H9 (cell line): ENCODE data around the gene HS2ST1. TPM values are rescaled to one million over a fixed set of nuclear protein-coding genes. Genes with fewer than 3 reads are reported as not detected.

ENCODE experiments used
- DNase-seq: peaks from one replicate; pipeline ENCODE4 v3.0.0-alpha.2; 2017
- H2AFZ ChIP-seq: one replicate; pipeline ENCODE4 v1.6.1; 2013; ENCODE audit warnings: mild to moderate bottlenecking, low read length, control low read depth, moderate library complexity
- H2AK5ac ChIP-seq: 2 replicates; pipeline ENCODE4 v1.6.1; 2013; ENCODE audit warnings: low read length, control low read depth, mixed read lengths; ENCODE audit not compliant: insufficient read length
- H2BK120ac ChIP-seq: one replicate; pipeline ENCODE4 v1.6.1; 2013; ENCODE audit warnings: low read depth, mild to moderate bottlenecking, low read length, control low read depth, inconsistent platforms; ENCODE audit not compliant: poor library complexity, severe bottlenecking
- H2BK12ac ChIP-seq: 2 replicates; pipeline ENCODE4 v1.6.1; 2013; ENCODE audit warnings: low read length, control low read depth, mixed read lengths, low read depth; ENCODE audit not compliant: insufficient read length
- H2BK15ac ChIP-seq: 2 replicates; pipeline ENCODE4 v1.6.1; 2013; ENCODE audit warnings: low read depth, low read length, control low read depth
- H2BK20ac ChIP-seq: one replicate; pipeline ENCODE4 v1.6.1; 2013; ENCODE audit warnings: low read depth, mild to moderate bottlenecking, low read length, control low read depth, inconsistent platforms; ENCODE audit not compliant: poor library complexity, severe bottlenecking
- H2BK5ac ChIP-seq: 2 replicates; pipeline ENCODE4 v1.6.1; 2013; ENCODE audit warnings: low read length, control low read depth, mixed read lengths; ENCODE audit not compliant: insufficient read length
- H3K14ac ChIP-seq: 2 replicates; pipeline ENCODE4 v1.6.1; 2013; ENCODE audit warnings: low read length, control low read depth; ENCODE audit not compliant: insufficient read depth
- H3K18ac ChIP-seq: 2 replicates; pipeline ENCODE4 v1.6.1; 2013; ENCODE audit warnings: low read depth, mild to moderate bottlenecking, mixed read lengths, low read length, control low read depth; ENCODE audit not compliant: insufficient read length
- H3K23ac ChIP-seq: 2 replicates; pipeline ENCODE4 v1.6.1; 2013; ENCODE audit warnings: low read length, control low read depth, mixed read lengths, low read depth; ENCODE audit not compliant: insufficient read length
- H3K23me2 ChIP-seq: 2 replicates; pipeline ENCODE4 v1.6.1; 2013; ENCODE audit warnings: low read depth, mild to moderate bottlenecking, mixed read lengths, low read length, control low read depth; ENCODE audit not compliant: insufficient read length, poor library complexity, severe bottlenecking
- H3K27ac ChIP-seq: 2 replicates; pipeline ENCODE4 v1.5.1; 2013; ENCODE audit warnings: low read length, control low read depth, mixed read lengths, low read depth; ENCODE audit not compliant: insufficient read length
- H3K27me3 ChIP-seq: 2 replicates; pipeline ENCODE4 v1.6.1; 2013; ENCODE audit warnings: low read length, control low read depth, inconsistent platforms; ENCODE audit not compliant: insufficient read depth
- H3K4ac ChIP-seq: 2 replicates; pipeline ENCODE4 v1.6.1; 2013; ENCODE audit warnings: low read depth, mild to moderate bottlenecking, control low read depth, inconsistent platforms, low read length, moderate library complexity
- H3K4me1 ChIP-seq: 2 replicates; pipeline ENCODE4 v1.6.1; 2013; ENCODE audit warnings: low read length, control low read depth, inconsistent platforms; ENCODE audit not compliant: insufficient read depth
- H3K4me2 ChIP-seq: 2 replicates; pipeline ENCODE4 v1.6.1; 2013; ENCODE audit warnings: low read length, control low read depth, mixed read lengths; ENCODE audit not compliant: insufficient read length, insufficient read depth
- H3K56ac ChIP-seq: 2 replicates; pipeline ENCODE4 v1.6.1; 2013; ENCODE audit warnings: low read depth, mild to moderate bottlenecking, mixed read lengths, low read length, control low read depth; ENCODE audit not compliant: insufficient read length
- H3K79me1 ChIP-seq: 2 replicates; pipeline ENCODE4 v1.6.1; 2013; ENCODE audit warnings: low read depth, mild to moderate bottlenecking, moderate library complexity, low read length, control low read depth, inconsistent platforms; ENCODE audit not compliant: insufficient read depth, poor library complexity, severe bottlenecking
- H3K79me2 ChIP-seq: 2 replicates; pipeline ENCODE4 v1.6.1; 2013; ENCODE audit warnings: low read length, control low read depth, inconsistent platforms; ENCODE audit not compliant: insufficient read depth
- H3K9ac ChIP-seq: 2 replicates; pipeline ENCODE4 v1.6.1; 2013; ENCODE audit warnings: low read length, control low read depth, mixed read lengths; ENCODE audit not compliant: insufficient read length; ENCODE audit errors: extremely low read depth
- H3K9me3 ChIP-seq: one replicate; pipeline ENCODE4 v1.6.1; 2013; ENCODE audit warnings: low read depth, low read length, inconsistent platforms; ENCODE audit not compliant: control insufficient read depth
- H3T11ph ChIP-seq: one replicate; pipeline ENCODE4 v1.6.1; 2013; ENCODE audit warnings: mild to moderate bottlenecking, low read length, control low read depth, inconsistent platforms
- H4K20me1 ChIP-seq: one replicate; pipeline ENCODE4 v1.6.1; 2013; ENCODE audit not compliant: control insufficient read depth, insufficient read length, insufficient read depth
- H4K5ac ChIP-seq: 2 replicates; pipeline ENCODE4 v1.6.1; 2013; ENCODE audit warnings: low read depth, mild to moderate bottlenecking, mixed read lengths, low read length, control low read depth; ENCODE audit not compliant: insufficient read length
- H4K8ac ChIP-seq: replicated peaks from 2 replicates; pipeline ENCODE4 v1.6.1; 2013; ENCODE audit warnings: low read length, control low read depth, mixed read lengths, low read depth; ENCODE audit not compliant: insufficient read length
- H4K91ac ChIP-seq: 2 replicates; pipeline ENCODE4 v1.6.1; 2013; ENCODE audit warnings: low read depth, mild to moderate bottlenecking, moderate library complexity, mixed read lengths, low read length, control low read depth; ENCODE audit not compliant: insufficient read length
- H3K27ac Mint-ChIP-seq, 3 experiments: 2 replicates in 2 of 3; 3 replicates in 1 of 3; pipeline ENCODE4 v1.8.0; 2020 to 2021; ENCODE audit warnings: mixed read lengths in 3 of 3, mild to moderate bottlenecking in 1 of 3, moderate library complexity in 1 of 3
- H3K27me3 Mint-ChIP-seq: 2 replicates; pipeline ENCODE4 v1.8.0; 2021; ENCODE audit warnings: low read depth, mild to moderate bottlenecking, moderate library complexity, mixed read lengths
- H3K36me3 Mint-ChIP-seq, 3 experiments: 2 replicates in 2 of 3; 3 replicates in 1 of 3; pipeline ENCODE4 v1.8.0; 2020 to 2021; ENCODE audit warnings: low read depth in 3 of 3, mixed read lengths in 3 of 3; ENCODE audit not compliant: insufficient read depth in 1 of 3
- H3K4me1 Mint-ChIP-seq, 2 experiments: 2 replicates each; pipeline ENCODE4 v1.8.0; 2020; ENCODE audit warnings: mixed read lengths in 2 of 2
- H3K4me3 Mint-ChIP-seq, 2 experiments: 2 replicates in 1 of 2; 3 replicates in 1 of 2; pipeline ENCODE4 v1.8.0; 2020 to 2021; ENCODE audit warnings: mild to moderate bottlenecking in 2 of 2, mixed read lengths in 2 of 2, moderate library complexity in 1 of 2
- H3K9me3 Mint-ChIP-seq, 2 experiments: 2 replicates in 1 of 2; 3 replicates in 1 of 2; pipeline ENCODE4 v1.8.0; 2020; ENCODE audit warnings: mild to moderate bottlenecking in 2 of 2, mixed read lengths in 2 of 2, moderate library complexity in 1 of 2
- CTCF ChIP-seq: fragments of 200-600 bp; sonication (generic); conservative IDR thresholded peaks from 3 replicates; pipeline ENCODE4 v1.8.0; 2021; ENCODE audit warnings: antibody characterized with exemption, mild to moderate bottlenecking
- WGBS: extraction: QIAGEN DNeasy Blood & Tissue Kit; methylation state at CpG from one replicate; pipeline ENCODE4 v1.1.7; 2013; ENCODE audit warnings: missing lambda C conversion rate, low lambda C conversion rate, mixed read lengths; ENCODE audit not compliant: insufficient read length; ENCODE audit errors: extremely low coverage; 5-methylcytosine and 5-hydroxymethylcytosine counted together
- total RNA-seq: library from RNA; stranded (reverse); gene quantifications from 2 replicates; pipeline ENCODE4 v1.2.1, GENCODE V29; 2021

HS2ST1 gene
- total RNA-seq, 1 experiment from 2014 or later = 20.1 TPM

GRCh38 chr1:86965012-86965826, 50.8 kb downstream of the HS2ST1 start:
- H3K9me3 ChIP-seq = no peaks in the 10 kb centered on the region
- H2BK20ac ChIP-seq = no peak overlapping the region
- H4K8ac ChIP-seq = no peak overlapping the region
- no peaks in the 10 kb centered on the region for H3K4me1 ChIP-seq
- DNase-seq = no peak
- H3K27me3 ChIP-seq = no peaks in the 10 kb centered on the region
- H3K79me1 ChIP-seq = no peaks in the 10 kb centered on the region
- no peaks in the 10 kb centered on the region; the same call in 1 of the 2 replicates for H3K79me2 ChIP-seq
- no peak overlapping the region for H3T11ph ChIP-seq
- H4K91ac ChIP-seq = no peak overlapping the region
- H3K23ac ChIP-seq = no peak overlapping the region
- peaks cover 6% of the 10 kb centered on the region in 2 experiments; a peak in 2 of 4 replicates for H3K4me1 Mint-ChIP-seq
- H4K20me1 ChIP-seq = no peaks in the 10 kb centered on the region
- no peak overlapping the region for H3K4me2 ChIP-seq
- H2BK120ac ChIP-seq = no peak overlapping the region
- no peak overlapping the region for H2AK5ac ChIP-seq
- no peak overlapping the region for H3K4ac ChIP-seq
- peak; percentile 75 for TF ChIP-seq CTCF
- WGBS = no CpG with 5 or more reads among the region's 2 CpGs
- no peak overlapping the region for H3K27ac ChIP-seq
- no peak overlapping the region for H3K18ac ChIP-seq
- no peak overlapping the region for H2BK5ac ChIP-seq
- no peak overlapping the region for H4K5ac ChIP-seq
- no peak overlapping the region for H3K4me3 Mint-ChIP-seq
- H3K9ac ChIP-seq = no peak overlapping the region
- no peak overlapping the region for H3K14ac ChIP-seq
- H3K27ac Mint-ChIP-seq = peak overlapping the region in 1 of 3 experiments; percentile 23; a peak in 2 of 7 replicates
- peaks cover 16 to 22% of the 10 kb centered on the region in 2 experiments for H3K9me3 Mint-ChIP-seq
- no peaks in the 10 kb centered on the region for H3K27me3 Mint-ChIP-seq
- H3K36me3 Mint-ChIP-seq = peaks cover 16 to 28% (median 20%) of the 10 kb centered on the region in 3 experiments
- H3K56ac ChIP-seq = no peak overlapping the region
- no peak overlapping the region for H2BK15ac ChIP-seq
- no peak overlapping the region for H2BK12ac ChIP-seq
- no peak overlapping the region for H2AFZ ChIP-seq
- no peaks in the 10 kb centered on the region for H3K23me2 ChIP-seq
